Panc1 (cell line): ENCODE measurements around the gene IGLL5. TPM values are rescaled to one million over a fixed set of nuclear protein-coding genes. Genes with fewer than 3 reads are reported as not detected.
A peak's percentile ranks its signal among the peaks of the same experiment; 100 is the strongest.

Experiments used
- ATAC-seq: fragments of 200-7000 bp; cut with Tn5 transposase; 2 replicates; pipeline ENCODE4 v1.9.1; 2020; ENCODE audit warnings: mild to moderate bottlenecking, moderate library complexity
- BruUV-seq: library from RNA; stranded (reverse); fragments of 400-500 nt; replicated peaks from 2 replicates; lab custom pipeline; 2021; lab: Mats Ljungman, UMichigan
- CTCF ChIA-PET: fragments of 300-600 bp; sonication (Branson Sonifier 250); formaldehyde crosslinking; loops from one replicate; lab custom pipeline; 2022; ENCODE audit warnings: antibody characterized with exemption; lab: Charles Lee
- POLR2A ChIA-PET: fragments of 300-600 bp; sonication (Branson Sonifier 250); formaldehyde crosslinking; loops from one replicate; lab custom pipeline; 2022; ENCODE audit warnings: antibody characterized with exemption; lab: Charles Lee
- DNase-seq: peaks from one replicate; pipeline ENCODE4 v3.0.0-alpha.2; 2010; ENCODE audit warnings: low read depth, low spot score
- H3K27ac ChIP-seq: 2 replicates; pipeline ENCODE4 v1.5.1; 2011; ENCODE audit warnings: mild to moderate bottlenecking, low read length, inconsistent platforms
- H3K27me3 ChIP-seq: fragments of 200-500 bp; sonication (Bioruptor generic); 2 replicates; pipeline ENCODE4 v1.6.0; 2014; ENCODE audit warnings: low read length, inconsistent platforms; ENCODE audit not compliant: control insufficient read depth, insufficient read depth
- H3K36me3 ChIP-seq: fragments of 200-500 bp; sonication (Bioruptor generic); 2 replicates; pipeline ENCODE4 v1.5.1; 2014; ENCODE audit warnings: inconsistent platforms, mild to moderate bottlenecking, low read length, moderate library complexity; ENCODE audit not compliant: control insufficient read depth, insufficient read depth
- H3K4me1 ChIP-seq: 2 replicates; pipeline ENCODE4 v1.5.1; 2011; ENCODE audit warnings: inconsistent platforms, mild to moderate bottlenecking, low read length, moderate library complexity; ENCODE audit not compliant: control insufficient read depth, insufficient read depth
- H3K4me3 ChIP-seq, 2 experiments: 2 replicates each; pipeline ENCODE4 v1.5.1; 2011 to 2012; ENCODE audit warnings: low read depth in 2 of 2, low read length in 2 of 2, mild to moderate bottlenecking in 2 of 2, inconsistent platforms in 1 of 2, moderate library complexity in 1 of 2
- H3K9me3 ChIP-seq: fragments of 200-500 bp; sonication (Bioruptor generic); 2 replicates; pipeline ENCODE4 v1.5.1; 2014; ENCODE audit warnings: low read depth, mild to moderate bottlenecking, inconsistent platforms, low read length, moderate library complexity; ENCODE audit not compliant: control insufficient read depth, insufficient read depth
- CTCF ChIP-seq: fragments of 450-650 bp; IDR thresholded peaks from 2 replicates; pipeline ENCODE4 v1.5.1; 2017; ENCODE audit warnings: mild to moderate bottlenecking
- POLR2AphosphoS5 ChIP-seq: IDR thresholded peaks from 2 replicates; pipeline ENCODE4 v1.6.1; 2012; ENCODE audit warnings: mild to moderate bottlenecking, low read depth, low read length, moderate library complexity
- REST ChIP-seq, 2 experiments: IDR thresholded peaks; 2 replicates each; pipeline ENCODE4 v1.6.1; 2011 to 2012; ENCODE audit warnings: low read depth in 2 of 2, control low read depth in 1 of 2, low read length in 1 of 2, mild to moderate bottlenecking in 1 of 2, moderate library complexity in 1 of 2; ENCODE audit not compliant: insufficient read depth in 1 of 2
- SIN3A ChIP-seq: IDR thresholded peaks from 2 replicates; pipeline ENCODE4 v1.6.1; 2012; ENCODE audit warnings: low read depth, mild to moderate bottlenecking, low read length, moderate library complexity, borderline replicate concordance; ENCODE audit not compliant: insufficient read depth
- TCF7L2 ChIP-seq: IDR thresholded peaks from 2 replicates; pipeline ENCODE4 v1.6.1; 2011; ENCODE audit warnings: mild to moderate bottlenecking, low read depth, low read length, inconsistent platforms
- in situ Hi-C: cut with HindIII; loops from 2 replicates; pipeline ENCODE4 v1.10.0; 2016; ENCODE audit warnings: low sequenced_read_pairs, low pct_unique_long_range_greater_than_20kb
- intact Hi-C: fragments of 100-400 bp; cut with micrococcal nuclease; formaldehyde crosslinking; loops from one replicate; pipeline ENCODE4 v1.10.0; 2022; ENCODE audit not compliant: unreplicated experiment
- total RNA-seq: library from RNA; stranded (reverse); gene quantifications from one replicate; pipeline ENCODE4 v1.2.1, GENCODE V29; 2021; ENCODE audit not compliant: unreplicated experiment

The IGLL5 gene
- total RNA-seq, 1 experiment from 2014 or later = not detected

- POLR2A ChIA-PET = no interaction called here
- ATAC-seq = peak; percentile 95
- in situ Hi-C loops = no loop called here
Measured at GRCh38 chr22:22848364-22848866, 39.2 kb upstream of the IGLL5 start.

More at GRCh38 chr22:22848364-22848866, 39.2 kb upstream of the IGLL5 start:
- Histone ChIP-seq H3K9me3 (no peaks in the 10 kb centered on the region), H3K36me3 (no peaks in the 10 kb centered on the region), H3K4me3 (no peak overlapping the region), H3K4me1 (no peaks in the 10 kb centered on the region), H3K27me3 (no peaks in the 10 kb centered on the region; the same call in none of the 2 replicates), H3K27ac (no peak overlapping the region)
- TF ChIP-seq SIN3A = no peak
- peak; percentile 91 for TF ChIP-seq CTCF
- TF ChIP-seq TCF7L2 = no peak
- no peak for TF ChIP-seq REST (IDR thresholded peaks at IDR 0.05; ENCODE audit: insufficient read depth in 1 of 2, low read depth in 2 of 2, low read length in 1 of 2)
- TF ChIP-seq POLR2AphosphoS5 = no peak
- BruUV-seq = no TSS peak
- peak; percentile 22 for DNase-seq
- CTCF ChIA-PET = interaction anchor here (1.5 kb wide), 1 partner anchor 36 kb away, joined by 6 read pairs; no protein-coding TSS in a partner anchor
- intact Hi-C loops = loop anchor here (5.0 kb wide), 1 partner anchor 109 kb away; no protein-coding TSS in a partner anchor
